PC-3 (cell line): ENCODE data around the gene KAZN.

Source experiments
- EZH2 ChIP-seq: fragments of 300-600 bp; sonication (generic); IDR thresholded peaks from one replicate; pipeline ENCODE4 v1.6.1; 2017; ENCODE audit warnings: antibody characterized with exemption, mild to moderate bottlenecking, low read length; ENCODE audit not compliant: unreplicated experiment
- TF ChIP-seq, protein P1 (sequence below): fragments of 300-600 bp; sonication (generic); conservative IDR thresholded peaks from 2 replicates; pipeline ENCODE4 v1.5.1; 2017; ENCODE audit warnings: antibody characterized with exemption, low read depth, mild to moderate bottlenecking, low read length

DNA sequence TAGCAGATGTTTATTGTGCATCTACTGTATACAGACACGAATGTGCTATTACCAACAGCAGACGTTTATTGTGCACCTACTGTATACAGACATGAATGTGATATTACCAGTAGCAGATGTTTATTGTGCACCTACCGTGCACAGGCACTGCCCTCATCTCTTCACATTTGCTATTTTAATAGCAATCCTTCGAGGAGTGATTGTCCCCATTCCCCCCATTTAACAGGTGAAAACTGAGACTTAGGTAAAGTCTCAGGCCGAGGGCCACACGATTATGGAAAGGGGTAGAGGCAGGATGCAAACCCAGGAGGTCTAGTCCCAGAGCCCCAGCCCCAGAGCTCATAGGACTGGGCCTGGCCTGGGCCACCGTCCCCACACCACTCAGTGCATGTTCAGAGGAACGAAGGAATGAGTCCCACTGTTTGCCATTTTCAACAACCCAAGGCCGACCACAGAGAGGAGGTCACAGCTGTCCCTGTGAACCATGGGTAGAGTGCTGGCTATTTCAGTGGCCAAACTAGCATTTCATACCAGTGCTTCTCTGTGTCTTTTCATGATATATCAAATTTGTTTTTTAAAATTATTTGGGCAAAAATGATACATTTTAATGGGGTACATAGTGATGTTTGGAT lies 440.6 kb downstream of the KAZN start:
- TF ChIP-seq, protein P1, sequence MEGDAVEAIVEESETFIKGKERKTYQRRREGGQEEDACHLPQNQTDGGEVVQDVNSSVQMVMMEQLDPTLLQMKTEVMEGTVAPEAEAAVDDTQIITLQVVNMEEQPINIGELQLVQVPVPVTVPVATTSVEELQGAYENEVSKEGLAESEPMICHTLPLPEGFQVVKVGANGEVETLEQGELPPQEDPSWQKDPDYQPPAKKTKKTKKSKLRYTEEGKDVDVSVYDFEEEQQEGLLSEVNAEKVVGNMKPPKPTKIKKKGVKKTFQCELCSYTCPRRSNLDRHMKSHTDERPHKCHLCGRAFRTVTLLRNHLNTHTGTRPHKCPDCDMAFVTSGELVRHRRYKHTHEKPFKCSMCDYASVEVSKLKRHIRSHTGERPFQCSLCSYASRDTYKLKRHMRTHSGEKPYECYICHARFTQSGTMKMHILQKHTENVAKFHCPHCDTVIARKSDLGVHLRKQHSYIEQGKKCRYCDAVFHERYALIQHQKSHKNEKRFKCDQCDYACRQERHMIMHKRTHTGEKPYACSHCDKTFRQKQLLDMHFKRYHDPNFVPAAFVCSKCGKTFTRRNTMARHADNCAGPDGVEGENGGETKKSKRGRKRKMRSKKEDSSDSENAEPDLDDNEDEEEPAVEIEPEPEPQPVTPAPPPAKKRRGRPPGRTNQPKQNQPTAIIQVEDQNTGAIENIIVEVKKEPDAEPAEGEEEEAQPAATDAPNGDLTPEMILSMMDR: no peak
- no peak for TF ChIP-seq EZH2
